SIG-M5 (cell line): ENCODE results near the gene SLC1A6.
"Not testable (repeated sequence)": the region's sequence is repeated elsewhere in the genome, so short reads cannot be mapped to it uniquely, and the experiment has no call there.

Experiments used
- DNase-seq: peaks from one replicate; lab custom pipeline; 2025; lab: John Stamatoyannopoulos, UW

SLC1A6 gene

GRCh38 chr19:14957464-14957863 lies 22.2 kb downstream of the SLC1A6 start:
- no peak for DNase-seq

GRCh38 chr19:14954071-14954655 lies 25.5 kb downstream of the SLC1A6 start:
- no peak for DNase-seq

- DNase-seq: no peak
Observed at GRCh38 chr19:14952767-14953166, 26.9 kb downstream of the SLC1A6 start.

- no peak for DNase-seq
Observed at GRCh38 chr19:14950421-14950820, 29.2 kb downstream of the SLC1A6 start.

- no peak for DNase-seq
Observed at GRCh38 chr19:14949876-14950275, 29.8 kb downstream of the SLC1A6 start.

- not testable (repeated sequence) for DNase-seq
Observed at GRCh38 chr19:14949413-14949812, 30.3 kb downstream of the SLC1A6 start.

- no peak for DNase-seq
Observed at GRCh38 chr19:14944456-14944855, 35.2 kb downstream of the SLC1A6 start.

GRCh38 chr19:14943601-14944000 lies 36.1 kb downstream of the SLC1A6 start:
- DNase-seq: peak; percentile 85

- DNase-seq: no peak
Observed at GRCh38 chr19:14941189-14941588, 38.5 kb downstream of the SLC1A6 start, which contains the start of gene OR7C2. Gene OR7C2 (plus strand): TSS chr19:14941489. CDS start chr19:14941489, 0 bp downstream.

- no peak for DNase-seq
Observed at GRCh38 chr19:14940266-14940665, 39.4 kb downstream of the SLC1A6 start.

- no peak for DNase-seq
Observed at GRCh38 chr19:14933506-14933905, 46.2 kb downstream of the SLC1A6 start.

- DNase-seq: no peak
Observed at GRCh38 chr19:14916848-14917247, 62.8 kb downstream of the SLC1A6 start.

- no peak for DNase-seq
Observed at GRCh38 chr19:14915116-14915515, 64.5 kb downstream of the SLC1A6 start.

GRCh38 chr19:14906711-14907110 lies 73.0 kb downstream of the SLC1A6 start:
- DNase-seq: no peak

GRCh38 chr19:14901675-14902260 lies 77.9 kb downstream of the SLC1A6 start:
- DNase-seq: no peak
